HEK293 (cell line): ENCODE data around the gene CPT1A.

ENCODE experiments used
- ZFHX2 ChIP-seq: fragments of 450-650 bp; formaldehyde crosslinking; conservative IDR thresholded peaks from 2 replicates; pipeline ENCODE4 v1.5.1; 2016; ENCODE audit warnings: missing biosample characterization, missing genetic modification characterization
- ZNF416 ChIP-seq: fragments of 450-650 bp; formaldehyde crosslinking; IDR thresholded peaks from 2 replicates; pipeline ENCODE4 v1.5.1; 2016; ENCODE audit warnings: missing biosample characterization, missing genetic modification characterization
- TF ChIP-seq, protein P1 (sequence below): fragments of 450-650 bp; formaldehyde crosslinking; IDR thresholded peaks from 2 replicates; pipeline ENCODE4 v1.5.1; 2016; ENCODE audit warnings: missing biosample characterization, missing genetic modification characterization
- TF ChIP-seq, protein P2 (sequence below): fragments of 450-650 bp; formaldehyde crosslinking; IDR thresholded peaks from 2 replicates; pipeline ENCODE4 v1.5.1; 2016; ENCODE audit warnings: missing biosample characterization, missing genetic modification characterization

DNA sequence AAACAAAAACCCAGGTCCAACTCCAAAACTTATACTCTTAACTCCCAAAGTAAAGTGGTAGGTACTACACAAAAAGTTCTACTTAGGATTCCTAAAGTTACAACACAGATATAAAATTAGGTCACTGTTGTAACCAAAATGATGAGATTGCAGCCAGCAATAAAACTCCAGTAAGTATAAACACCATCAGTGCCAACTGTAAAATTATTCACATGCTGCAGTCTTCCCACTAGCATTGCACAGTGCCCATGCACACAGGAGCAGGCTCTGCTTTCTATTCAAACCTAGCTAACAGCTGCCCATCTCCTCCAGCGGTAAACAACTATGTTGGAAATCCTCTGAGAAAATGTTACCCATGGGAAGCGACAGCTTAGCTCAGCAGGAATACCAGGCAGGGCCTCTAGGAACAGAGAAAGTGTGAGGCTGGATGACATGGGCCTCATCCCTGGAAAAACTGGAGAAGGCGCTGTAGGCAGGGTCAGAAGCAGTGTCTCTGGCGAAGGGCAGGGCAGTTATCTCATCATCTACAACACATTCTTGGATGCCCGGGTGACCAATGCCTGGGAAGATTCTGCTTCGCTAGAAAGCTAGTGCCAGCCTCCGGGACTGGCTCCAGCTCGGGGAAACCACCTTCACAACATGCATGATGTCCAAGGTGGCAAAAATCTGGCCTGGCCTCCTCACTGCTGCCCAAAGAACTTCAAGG, 9.1 kb downstream of the CPT1A start:
- TF ChIP-seq ZNF416 (tag by site-specific recombination) (no peak), ZFHX2 (tag by site-specific recombination) (no peak)
- TF ChIP-seq, protein P1, sequence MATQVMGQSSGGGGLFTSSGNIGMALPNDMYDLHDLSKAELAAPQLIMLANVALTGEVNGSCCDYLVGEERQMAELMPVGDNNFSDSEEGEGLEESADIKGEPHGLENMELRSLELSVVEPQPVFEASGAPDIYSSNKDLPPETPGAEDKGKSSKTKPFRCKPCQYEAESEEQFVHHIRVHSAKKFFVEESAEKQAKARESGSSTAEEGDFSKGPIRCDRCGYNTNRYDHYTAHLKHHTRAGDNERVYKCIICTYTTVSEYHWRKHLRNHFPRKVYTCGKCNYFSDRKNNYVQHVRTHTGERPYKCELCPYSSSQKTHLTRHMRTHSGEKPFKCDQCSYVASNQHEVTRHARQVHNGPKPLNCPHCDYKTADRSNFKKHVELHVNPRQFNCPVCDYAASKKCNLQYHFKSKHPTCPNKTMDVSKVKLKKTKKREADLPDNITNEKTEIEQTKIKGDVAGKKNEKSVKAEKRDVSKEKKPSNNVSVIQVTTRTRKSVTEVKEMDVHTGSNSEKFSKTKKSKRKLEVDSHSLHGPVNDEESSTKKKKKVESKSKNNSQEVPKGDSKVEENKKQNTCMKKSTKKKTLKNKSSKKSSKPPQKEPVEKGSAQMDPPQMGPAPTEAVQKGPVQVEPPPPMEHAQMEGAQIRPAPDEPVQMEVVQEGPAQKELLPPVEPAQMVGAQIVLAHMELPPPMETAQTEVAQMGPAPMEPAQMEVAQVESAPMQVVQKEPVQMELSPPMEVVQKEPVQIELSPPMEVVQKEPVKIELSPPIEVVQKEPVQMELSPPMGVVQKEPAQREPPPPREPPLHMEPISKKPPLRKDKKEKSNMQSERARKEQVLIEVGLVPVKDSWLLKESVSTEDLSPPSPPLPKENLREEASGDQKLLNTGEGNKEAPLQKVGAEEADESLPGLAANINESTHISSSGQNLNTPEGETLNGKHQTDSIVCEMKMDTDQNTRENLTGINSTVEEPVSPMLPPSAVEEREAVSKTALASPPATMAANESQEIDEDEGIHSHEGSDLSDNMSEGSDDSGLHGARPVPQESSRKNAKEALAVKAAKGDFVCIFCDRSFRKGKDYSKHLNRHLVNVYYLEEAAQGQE (tag by site-specific recombination) = no peak
- TF ChIP-seq, protein P2, sequence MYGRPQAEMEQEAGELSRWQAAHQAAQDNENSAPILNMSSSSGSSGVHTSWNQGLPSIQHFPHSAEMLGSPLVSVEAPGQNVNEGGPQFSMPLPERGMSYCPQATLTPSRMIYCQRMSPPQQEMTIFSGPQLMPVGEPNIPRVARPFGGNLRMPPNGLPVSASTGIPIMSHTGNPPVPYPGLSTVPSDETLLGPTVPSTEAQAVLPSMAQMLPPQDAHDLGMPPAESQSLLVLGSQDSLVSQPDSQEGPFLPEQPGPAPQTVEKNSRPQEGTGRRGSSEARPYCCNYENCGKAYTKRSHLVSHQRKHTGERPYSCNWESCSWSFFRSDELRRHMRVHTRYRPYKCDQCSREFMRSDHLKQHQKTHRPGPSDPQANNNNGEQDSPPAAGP (tag by site-specific recombination) = no peak
